Measurements from ENCODE around the gene GINS1.

Gene GINS1

DNA sequence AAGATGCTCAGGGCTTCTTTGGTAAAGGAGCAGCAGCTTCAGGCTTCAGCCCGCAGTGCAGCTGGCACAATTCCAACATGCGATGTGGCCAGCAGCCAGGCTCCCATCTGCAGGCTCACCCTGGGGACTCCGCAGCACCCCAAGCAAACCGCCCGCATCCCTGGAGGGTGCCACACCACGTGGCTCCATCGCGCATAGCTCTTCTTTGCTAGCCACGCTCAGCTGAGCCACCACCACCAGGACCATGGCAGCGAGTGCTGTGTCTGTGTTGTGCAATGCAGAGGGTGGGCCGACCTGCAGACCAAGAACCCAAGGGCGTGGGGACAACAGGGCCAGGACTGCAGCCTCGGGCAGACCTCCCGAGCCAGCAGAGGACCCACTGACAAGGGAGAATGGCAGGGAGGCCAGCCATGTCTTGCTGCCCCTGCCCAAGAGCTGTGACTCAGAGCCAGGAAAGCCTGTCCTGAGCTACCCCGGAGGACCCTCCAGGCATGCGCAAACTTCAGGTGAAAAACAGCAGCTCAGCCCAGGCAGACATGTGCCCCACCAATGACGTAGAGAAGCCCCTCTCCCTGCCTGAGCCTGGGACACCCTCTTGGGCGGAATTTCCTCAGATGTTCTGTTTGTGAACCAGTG is 87.8 kb downstream of the GINS1 start:
- no peaks in the 10 kb centered on the region for H3K27me3 Mint-ChIP-seq
- no peak for ATAC-seq
- H3K27ac Mint-ChIP-seq = no peak overlapping the region

DNA sequence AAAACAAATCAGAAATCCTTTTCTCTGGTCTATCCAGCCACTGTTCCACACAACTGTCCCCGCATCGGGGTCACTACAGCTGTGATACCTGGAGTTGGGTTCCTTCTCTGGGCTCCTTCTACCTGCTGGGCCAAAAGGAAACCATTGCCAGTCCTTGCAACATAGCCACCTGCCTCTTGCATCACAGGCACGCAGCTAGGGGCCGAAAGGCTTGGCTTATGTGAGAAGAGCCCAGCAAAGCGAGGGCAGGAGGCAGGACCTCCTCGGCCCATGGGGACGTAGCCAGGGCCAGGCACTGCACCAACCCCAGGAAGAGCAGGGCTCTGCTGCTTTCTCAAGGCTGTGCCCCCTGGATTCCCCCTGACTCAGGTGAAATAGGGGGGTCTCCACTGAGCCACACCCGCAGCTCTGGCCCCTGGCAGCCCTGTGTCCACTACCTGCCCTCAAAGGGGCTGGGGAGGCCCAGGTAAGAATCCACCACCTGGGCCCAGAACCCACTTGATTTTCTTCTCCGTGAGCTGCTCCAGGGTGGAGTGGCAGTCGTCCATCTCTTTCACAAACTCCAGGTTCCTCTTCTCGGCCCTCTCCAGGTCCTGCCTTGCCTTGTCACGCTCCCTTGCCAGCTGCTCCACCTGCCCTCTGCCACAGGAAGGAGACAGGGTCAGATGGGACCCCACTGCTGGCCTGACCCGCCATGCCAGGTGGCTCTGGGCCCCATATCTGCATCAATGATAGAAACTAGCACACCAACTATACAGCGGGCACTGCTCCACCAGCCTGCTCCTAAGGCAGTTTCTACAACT is 88.9 kb downstream of the GINS1 start:
- Mint-ChIP-seq H3K4me3 (no peak overlapping the region), H3K27ac (no peak overlapping the region), H3K9me3 (no peaks in the 10 kb centered on the region), H3K27me3 (no peaks in the 10 kb centered on the region), H3K36me3 (ENCODE audit: low read depth) (no peaks in the 10 kb centered on the region), H3K4me1 (no peaks in the 10 kb centered on the region)
- DNase-seq (no peak), ATAC-seq (no peak)

More for the DNA sequence above, 87.8 kb downstream of the GINS1 start:
- DNase-seq = no peak
- no peaks in the 10 kb centered on the region for H3K9me3 Mint-ChIP-seq
- no peaks in the 10 kb centered on the region for H3K36me3 Mint-ChIP-seq (ENCODE audit: low read depth)
- no peak overlapping the region for H3K4me3 Mint-ChIP-seq
- no peaks in the 10 kb centered on the region for H3K4me1 Mint-ChIP-seq

DNA sequence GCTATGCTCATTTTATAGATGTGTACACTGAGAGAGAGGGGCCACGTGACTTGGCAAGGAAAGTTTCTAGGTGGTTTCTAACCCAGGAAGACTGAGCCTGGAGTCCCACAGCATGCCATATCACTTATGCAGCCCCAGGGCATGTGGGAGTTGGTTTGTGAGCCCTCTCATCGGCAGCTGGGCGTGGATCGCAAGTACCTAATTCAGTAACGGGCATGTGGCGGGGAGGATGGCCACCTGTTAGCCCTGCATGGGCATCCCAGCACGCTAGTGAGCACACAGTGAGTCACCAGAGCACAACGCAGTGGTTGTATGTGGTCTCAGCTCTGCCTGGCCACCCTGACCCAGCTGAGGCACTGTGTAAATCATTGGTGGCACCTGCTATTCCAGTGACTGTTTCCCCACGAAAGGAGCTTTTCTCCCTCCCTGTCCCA is 89.5 kb downstream of the GINS1 start:
- Mint-ChIP-seq H3K9me3 (no peaks in the 10 kb centered on the region), H3K27me3 (no peaks in the 10 kb centered on the region), H3K4me1 (no peaks in the 10 kb centered on the region), H3K4me3 (no peak overlapping the region), H3K36me3 (ENCODE audit: low read depth) (no peaks in the 10 kb centered on the region), H3K27ac (no peak overlapping the region)
- ATAC-seq = no peak
- DNase-seq = no peak

DNA sequence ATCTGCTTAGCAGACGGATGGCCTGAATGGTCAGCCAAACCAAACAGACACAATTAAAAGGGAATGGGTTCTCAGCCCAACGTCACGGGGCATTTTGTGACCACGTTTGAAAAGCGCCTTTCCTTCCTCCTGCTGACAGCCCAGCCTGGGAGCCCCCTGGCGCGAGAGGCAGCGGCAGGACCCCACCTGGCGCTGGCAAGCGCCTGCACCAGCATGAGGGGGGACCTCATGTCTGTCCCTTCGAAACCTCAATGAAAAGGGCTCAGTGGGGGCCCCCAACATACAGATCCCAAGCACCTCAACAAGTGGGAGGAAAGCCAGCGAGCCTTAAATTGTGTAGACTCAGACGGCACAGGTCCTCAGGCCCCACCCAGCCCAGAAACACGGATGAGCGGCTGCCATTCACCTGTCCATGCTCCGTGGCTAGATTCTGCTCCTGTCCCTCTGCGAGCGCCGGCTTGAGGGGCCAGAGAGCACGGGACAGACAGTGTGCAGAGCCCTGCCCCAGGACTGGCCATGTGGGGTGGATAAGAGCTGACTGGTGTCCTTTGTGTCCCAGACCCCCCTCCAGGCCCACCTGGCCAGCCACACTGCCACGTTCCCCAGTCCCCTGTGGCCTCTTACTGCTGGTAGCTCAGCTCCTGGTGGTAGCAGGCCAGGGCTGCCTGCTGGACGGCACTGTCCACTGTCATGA is 90.3 kb downstream of the GINS1 start:
- Mint-ChIP-seq H3K4me1 (no peaks in the 10 kb centered on the region), H3K27me3 (no peaks in the 10 kb centered on the region), H3K4me3 (no peak overlapping the region), H3K9me3 (no peaks in the 10 kb centered on the region), H3K27ac (no peak overlapping the region), H3K36me3 (ENCODE audit: low read depth) (no peaks in the 10 kb centered on the region)
- ATAC-seq (no peak), DNase-seq (no peak)

Data from activated naive CD8-positive, alpha-beta T cell treated with anti-CD3 and anti-CD28 coated beads, Interleukin-2, amount 50 U/mL, for 24 hours (primary cell).